Measurements from ENCODE around the gene ZNF280D.

Gene ZNF280D

DNA sequence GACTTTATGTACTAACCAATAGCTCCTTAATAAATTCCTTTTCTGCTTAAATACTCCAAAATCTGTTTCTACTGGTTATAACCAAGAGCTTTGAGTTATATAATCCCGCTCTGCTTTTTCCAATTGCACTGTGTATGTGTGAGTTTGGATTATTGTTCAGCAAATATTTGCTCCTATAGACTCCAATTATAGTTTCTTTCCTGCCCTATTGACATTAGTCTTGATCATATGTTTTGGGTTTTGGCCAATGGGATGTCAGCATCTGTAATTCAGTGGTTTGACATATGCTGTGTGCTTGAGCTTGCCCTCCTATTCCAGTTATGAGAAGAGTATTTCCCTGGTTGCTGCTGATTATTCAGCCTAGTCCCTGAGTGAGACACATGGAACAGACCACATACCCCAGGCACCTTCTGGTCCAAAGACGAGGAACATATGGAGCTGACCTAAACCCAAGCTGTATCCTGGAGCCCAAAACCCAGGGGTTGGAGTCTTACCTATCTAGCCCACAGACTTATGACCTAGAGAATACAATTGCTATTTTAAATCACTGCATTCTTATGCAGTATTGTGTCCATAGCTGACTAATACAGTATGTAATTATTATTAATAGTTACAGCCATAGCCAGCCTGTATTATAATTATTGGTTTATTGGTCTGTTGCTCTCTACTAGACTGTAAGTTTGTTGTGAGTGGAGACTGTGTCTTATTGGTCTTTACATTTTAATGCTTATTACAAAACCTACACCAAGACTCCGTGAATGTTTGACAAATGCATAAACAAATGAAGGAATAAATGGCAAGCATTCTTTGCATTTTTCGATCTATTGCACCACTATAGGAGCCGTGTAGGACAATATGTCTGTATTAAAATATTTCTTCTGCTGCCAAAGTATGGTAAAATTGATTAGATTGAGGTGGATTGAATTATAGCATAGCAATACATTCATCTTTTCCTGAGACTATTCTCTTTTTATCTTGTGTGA lies 11.7 kb upstream of the ZNF280D start:
- Histone ChIP-seq H3K36me3 (ENCODE audit: control insufficient read depth, insufficient read depth, low read length, severe bottlenecking) (no peaks in the 10 kb centered on the region), H3K4me3 (ENCODE audit: low read length) (no peak overlapping the region), H3K4me1 (ENCODE audit: control insufficient read depth, insufficient read depth, low read length) (peaks cover 61% of the 10 kb centered on the region), H3K9me3 (ENCODE audit: control insufficient read depth, low read length) (peaks cover 5% of the 10 kb centered on the region), H3K27me3 (replicated peaks; ENCODE audit: control insufficient read depth, insufficient read depth, low read length) (no peaks in the 10 kb centered on the region), H3K9ac (ENCODE audit: low read length) (no peak overlapping the region)
- DNase-seq (ENCODE audit: low read depth), result peak; percentile 28

DNA sequence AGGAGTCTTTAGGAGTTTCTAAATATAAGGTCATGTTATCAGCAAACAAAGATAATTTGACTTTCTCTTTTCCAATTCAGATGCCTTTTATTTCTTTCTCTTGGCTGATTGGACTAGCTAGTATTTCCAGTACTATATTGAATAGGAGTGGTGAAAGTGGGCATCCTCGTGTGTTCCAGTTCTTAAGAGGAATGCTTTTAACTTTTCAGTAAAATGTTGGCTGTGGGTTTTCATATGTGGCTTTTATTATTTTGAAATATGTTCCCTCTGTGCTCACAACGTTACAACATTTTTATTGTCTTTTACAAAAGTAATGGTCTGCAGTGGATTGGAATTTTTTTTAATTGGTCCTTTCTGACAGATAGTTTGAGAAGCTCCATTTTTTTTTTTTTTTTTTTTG lies 8.2 kb upstream of the ZNF280D start:
- Histone ChIP-seq H3K9ac (ENCODE audit: low read length) (peak overlapping the region; percentile 39), H3K27me3 (replicated peaks; ENCODE audit: control insufficient read depth, insufficient read depth, low read length) (no peaks in the 10 kb centered on the region), H3K4me3 (ENCODE audit: low read length) (no peak overlapping the region), H3K36me3 (ENCODE audit: control insufficient read depth, insufficient read depth, low read length, severe bottlenecking) (no peaks in the 10 kb centered on the region), H3K4me1 (ENCODE audit: control insufficient read depth, insufficient read depth, low read length) (peaks cover 44% of the 10 kb centered on the region), H3K9me3 (ENCODE audit: control insufficient read depth, low read length) (peaks cover 5% of the 10 kb centered on the region)
- no peak for DNase-seq (ENCODE audit: low read depth)

DNA sequence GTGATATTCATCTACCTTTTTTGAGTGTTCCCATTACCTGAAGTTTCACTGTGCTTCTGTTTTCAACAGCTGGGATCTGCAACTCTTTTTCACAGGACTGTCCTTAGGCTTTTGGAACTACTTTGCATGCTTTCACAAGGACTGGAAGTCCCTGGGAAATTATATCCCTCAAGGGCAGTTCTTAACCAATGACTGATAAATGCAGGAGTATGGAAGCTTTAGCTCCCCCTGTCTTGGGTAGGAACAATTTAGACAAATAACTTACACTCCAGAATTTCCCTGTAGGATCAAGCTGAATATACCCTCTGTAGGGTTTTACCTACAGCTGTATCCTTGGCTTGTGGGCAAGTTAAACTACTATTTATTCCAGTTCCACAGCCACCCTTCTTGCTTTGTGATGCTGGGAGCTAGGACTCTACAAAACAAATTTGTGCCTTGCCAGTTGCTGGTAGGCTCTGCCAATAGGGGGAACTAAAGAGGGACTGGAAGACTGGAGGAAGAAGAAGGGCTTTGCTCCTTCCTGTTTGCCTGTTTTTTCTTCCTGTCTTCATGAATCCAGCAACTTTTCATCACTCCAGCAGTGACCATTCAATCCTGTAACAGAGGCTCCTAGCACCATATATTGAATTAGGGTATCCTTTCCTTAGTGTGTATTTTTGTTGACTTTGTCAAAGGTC lies 6.8 kb upstream of the ZNF280D start:
- Histone ChIP-seq H3K4me3 (ENCODE audit: low read length) (no peak overlapping the region), H3K4me1 (ENCODE audit: control insufficient read depth, insufficient read depth, low read length) (peaks cover 36% of the 10 kb centered on the region), H3K9ac (ENCODE audit: low read length) (no peak overlapping the region), H3K27me3 (replicated peaks; ENCODE audit: control insufficient read depth, insufficient read depth, low read length) (no peaks in the 10 kb centered on the region), H3K9me3 (ENCODE audit: control insufficient read depth, low read length) (peaks cover 5% of the 10 kb centered on the region), H3K36me3 (ENCODE audit: control insufficient read depth, insufficient read depth, low read length, severe bottlenecking) (no peaks in the 10 kb centered on the region)
- no peak for DNase-seq (ENCODE audit: low read depth)

DNA sequence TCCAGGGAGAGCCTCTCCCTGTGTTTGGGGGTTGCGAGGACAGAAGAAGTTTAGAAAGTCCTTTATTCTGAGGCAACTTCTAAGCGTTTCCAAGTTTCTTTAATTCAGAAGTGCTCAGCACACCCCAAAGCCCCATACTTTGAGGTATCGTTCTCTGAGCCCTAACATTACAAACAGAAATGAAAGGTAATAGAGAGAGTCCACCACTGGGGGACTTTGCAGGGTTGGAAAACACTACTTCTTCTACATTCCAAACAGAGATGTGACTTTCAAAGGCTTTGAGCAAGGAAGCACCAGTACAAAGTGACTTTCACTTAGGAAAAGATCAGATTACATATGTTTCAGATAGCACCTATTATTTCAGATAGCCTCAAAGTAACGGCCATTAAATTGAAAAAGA lies 6.2 kb upstream of the ZNF280D start:
- no peak overlapping the region for H3K4me3 ChIP-seq (ENCODE audit: low read length)
- no peaks in the 10 kb centered on the region for H3K27me3 ChIP-seq (replicated peaks; ENCODE audit: control insufficient read depth, insufficient read depth, low read length)
- peaks cover 37% of the 10 kb centered on the region for H3K4me1 ChIP-seq (ENCODE audit: control insufficient read depth, insufficient read depth, low read length)
- H3K36me3 ChIP-seq (ENCODE audit: control insufficient read depth, insufficient read depth, low read length, severe bottlenecking), result no peaks in the 10 kb centered on the region
- DNase-seq (ENCODE audit: low read depth), result no peak
- H3K9me3 ChIP-seq (ENCODE audit: control insufficient read depth, low read length), result peaks cover 5% of the 10 kb centered on the region
- no peak overlapping the region for H3K9ac ChIP-seq (ENCODE audit: low read length)

DNA sequence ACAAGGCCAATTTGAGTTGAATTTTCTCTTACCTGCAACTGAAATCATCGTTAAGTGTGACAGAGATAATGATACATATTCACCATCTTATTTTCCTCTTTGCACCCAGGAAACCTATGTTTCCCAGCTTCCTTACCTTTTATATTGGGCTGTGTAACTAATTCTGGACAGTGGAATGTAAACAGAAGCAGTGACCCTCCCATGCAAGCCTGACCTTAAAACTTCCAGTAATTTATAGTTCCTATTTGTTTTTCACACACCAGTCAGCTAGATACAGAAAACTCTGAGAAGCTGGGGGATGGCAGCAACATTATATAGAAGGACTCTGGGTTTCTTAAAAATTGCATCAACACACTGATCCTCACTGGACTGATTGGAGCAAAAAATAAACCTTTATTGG lies 4.5 kb upstream of the ZNF280D start:
- Histone ChIP-seq H3K36me3 (ENCODE audit: control insufficient read depth, insufficient read depth, low read length, severe bottlenecking) (no peaks in the 10 kb centered on the region), H3K9me3 (ENCODE audit: control insufficient read depth, low read length) (peaks cover 5% of the 10 kb centered on the region), H3K4me3 (ENCODE audit: low read length) (no peak overlapping the region), H3K4me1 (ENCODE audit: control insufficient read depth, insufficient read depth, low read length) (peaks cover 43% of the 10 kb centered on the region), H3K9ac (ENCODE audit: low read length) (no peak overlapping the region), H3K27me3 (replicated peaks; ENCODE audit: control insufficient read depth, insufficient read depth, low read length) (no peaks in the 10 kb centered on the region)
- no peak for DNase-seq (ENCODE audit: low read depth)

DNA sequence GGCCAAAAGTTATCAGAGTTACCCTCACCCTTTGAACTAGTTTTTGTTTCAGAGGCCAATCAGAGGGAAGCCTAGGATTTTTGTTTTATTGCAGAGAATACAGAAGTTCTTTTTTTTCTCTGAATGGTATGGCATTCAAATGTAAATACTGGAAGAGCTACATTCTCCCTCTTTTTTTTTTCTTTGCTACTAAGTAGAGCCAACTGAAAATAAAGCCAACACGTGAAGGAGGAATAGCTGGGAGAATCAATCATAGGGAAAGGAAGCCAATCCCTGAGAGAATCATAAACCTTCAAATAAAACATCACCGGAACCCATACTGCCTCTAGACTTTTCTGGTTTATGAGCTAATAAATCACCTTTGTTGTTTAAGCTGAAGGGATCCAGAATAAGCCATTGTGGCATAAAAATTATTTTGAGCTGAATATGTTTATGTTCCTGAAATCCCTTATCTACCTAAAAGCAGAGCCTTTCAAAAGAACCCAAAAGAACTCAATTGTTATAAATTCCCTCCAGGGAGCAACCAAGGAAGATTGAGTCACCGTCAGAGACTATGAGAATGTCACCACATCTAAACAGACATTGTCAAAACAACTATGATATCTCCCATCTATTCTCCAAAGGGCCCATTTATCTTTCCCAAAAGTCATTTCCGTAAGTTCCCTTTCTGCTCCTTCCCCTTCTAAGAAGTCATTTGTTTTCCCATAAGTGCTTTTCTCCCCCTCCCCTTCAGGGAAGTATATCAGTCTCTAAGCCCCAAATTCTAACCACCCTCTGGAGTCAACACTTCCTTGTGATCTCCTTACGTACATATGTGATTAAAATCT lies 3.8 kb upstream of the ZNF280D start:
- H3K9ac ChIP-seq (ENCODE audit: low read length), result no peak overlapping the region
- no peak for DNase-seq (ENCODE audit: low read depth)
- H3K9me3 ChIP-seq (ENCODE audit: control insufficient read depth, low read length), result peaks cover 5% of the 10 kb centered on the region
- H3K27me3 ChIP-seq (replicated peaks; ENCODE audit: control insufficient read depth, insufficient read depth, low read length), result no peaks in the 10 kb centered on the region
- H3K36me3 ChIP-seq (ENCODE audit: control insufficient read depth, insufficient read depth, low read length, severe bottlenecking), result no peaks in the 10 kb centered on the region
- no peak overlapping the region for H3K4me3 ChIP-seq (ENCODE audit: low read length)
- H3K4me1 ChIP-seq (ENCODE audit: control insufficient read depth, insufficient read depth, low read length), result peaks cover 40% of the 10 kb centered on the region

DNA sequence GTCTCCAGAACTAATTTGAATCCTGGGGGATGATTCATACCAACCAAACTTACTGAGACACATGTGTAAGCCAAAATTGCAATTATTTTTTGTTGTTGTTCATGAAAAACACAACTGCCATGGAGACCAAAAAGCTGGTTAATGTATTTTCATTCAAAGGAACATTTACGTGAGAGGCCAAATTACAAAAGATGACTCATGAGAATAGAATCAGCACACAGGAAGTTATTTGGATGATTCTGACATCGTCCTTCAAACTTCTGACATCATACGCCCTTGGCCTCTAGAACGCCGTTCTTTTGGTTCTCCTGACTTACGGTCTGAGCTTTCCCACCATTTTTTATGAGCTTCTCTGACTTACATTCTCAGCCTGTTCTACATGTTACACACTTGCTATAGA lies 3.0 kb upstream of the ZNF280D start:
- Histone ChIP-seq H3K27me3 (replicated peaks; ENCODE audit: control insufficient read depth, insufficient read depth, low read length) (no peaks in the 10 kb centered on the region), H3K36me3 (ENCODE audit: control insufficient read depth, insufficient read depth, low read length, severe bottlenecking) (no peaks in the 10 kb centered on the region), H3K9ac (ENCODE audit: low read length) (no peak overlapping the region), H3K9me3 (ENCODE audit: control insufficient read depth, low read length) (peaks cover 5% of the 10 kb centered on the region), H3K4me1 (ENCODE audit: control insufficient read depth, insufficient read depth, low read length) (peaks cover 41% of the 10 kb centered on the region), H3K4me3 (ENCODE audit: low read length) (no peak overlapping the region)
- DNase-seq (ENCODE audit: low read depth), result peak; percentile 25

DNA sequence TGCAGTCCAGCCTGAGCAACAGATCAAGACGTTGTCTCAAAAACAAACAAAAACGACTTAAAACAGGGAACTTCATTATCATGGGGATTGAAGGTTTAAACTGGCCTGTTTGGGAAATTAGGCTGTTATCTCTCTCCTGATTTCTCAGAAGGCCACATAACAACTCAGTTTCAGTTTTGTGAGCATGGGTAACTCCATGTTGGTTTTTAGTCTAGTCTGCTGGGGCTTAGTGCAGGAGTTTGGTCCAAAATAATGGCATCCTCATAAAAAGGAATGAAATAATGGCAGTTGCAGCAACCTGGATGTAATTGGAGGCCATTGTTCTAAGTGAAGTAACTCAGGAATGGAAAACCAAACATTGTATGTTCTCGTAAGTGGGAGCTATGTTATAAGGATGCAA lies 2.3 kb upstream of the ZNF280D start:
- no peak for DNase-seq (ENCODE audit: low read depth)
- no peaks in the 10 kb centered on the region for H3K27me3 ChIP-seq (replicated peaks; ENCODE audit: control insufficient read depth, insufficient read depth, low read length)
- no peak overlapping the region for H3K4me3 ChIP-seq (ENCODE audit: low read length)
- peaks cover 5% of the 10 kb centered on the region for H3K9me3 ChIP-seq (ENCODE audit: control insufficient read depth, low read length)
- H3K36me3 ChIP-seq (ENCODE audit: control insufficient read depth, insufficient read depth, low read length, severe bottlenecking), result no peaks in the 10 kb centered on the region
- H3K4me1 ChIP-seq (ENCODE audit: control insufficient read depth, insufficient read depth, low read length), result peaks cover 43% of the 10 kb centered on the region
- H3K9ac ChIP-seq (ENCODE audit: low read length), result no peak overlapping the region

DNA sequence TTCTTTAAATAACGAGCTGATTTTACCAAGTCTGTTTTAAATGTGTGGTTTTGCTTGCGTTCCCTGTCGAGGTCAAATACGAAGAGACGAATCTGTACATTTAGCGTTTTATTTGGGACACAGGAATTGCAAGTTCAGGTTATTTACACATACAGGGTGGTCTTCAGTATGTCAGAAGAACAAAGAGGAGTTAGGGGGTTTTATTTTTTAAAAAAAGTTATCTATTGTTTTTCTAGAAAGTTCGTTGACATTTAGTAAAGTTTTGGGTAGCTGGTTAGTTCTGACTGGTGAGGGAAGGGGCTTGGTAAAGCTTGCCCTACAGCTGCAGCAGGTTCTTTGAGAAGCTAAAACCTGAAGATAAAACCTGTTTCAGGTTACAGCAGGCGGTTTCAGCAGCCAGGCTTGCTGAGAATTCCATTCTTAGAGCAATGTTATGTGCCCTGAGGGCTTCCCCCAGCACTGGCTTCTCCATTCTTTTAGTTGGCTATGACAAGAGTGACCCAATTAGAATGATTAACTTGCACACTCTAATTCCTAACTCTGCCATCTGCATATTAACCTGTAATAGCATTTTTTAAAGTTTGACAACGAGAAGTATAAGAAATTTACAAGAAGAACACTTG lies 815 bp upstream of the ZNF280D start:
- Histone ChIP-seq H3K9ac (ENCODE audit: low read length) (peak overlapping the region; percentile 92), H3K9me3 (ENCODE audit: control insufficient read depth, low read length) (no peaks in the 10 kb centered on the region), H3K36me3 (ENCODE audit: control insufficient read depth, insufficient read depth, low read length, severe bottlenecking) (no peaks in the 10 kb centered on the region), H3K4me1 (ENCODE audit: control insufficient read depth, insufficient read depth, low read length) (peaks cover 57% of the 10 kb centered on the region), H3K4me3 (ENCODE audit: low read length) (peak overlapping the region; percentile 84), H3K27me3 (replicated peaks; ENCODE audit: control insufficient read depth, insufficient read depth, low read length) (no peaks in the 10 kb centered on the region)
- no peak for DNase-seq (ENCODE audit: low read depth)

DNA sequence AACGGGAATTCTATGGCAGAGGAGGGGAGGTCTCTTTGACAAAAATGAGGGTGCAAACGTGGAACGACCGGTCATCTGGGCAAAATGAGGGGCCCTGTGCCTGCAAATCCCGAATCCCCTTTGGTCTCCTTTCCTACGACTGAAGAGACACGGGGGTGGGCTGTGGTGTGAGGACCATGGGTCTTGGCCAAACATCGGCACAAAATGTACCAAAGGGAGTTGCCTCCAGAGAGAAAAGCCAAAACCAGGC lies 498 bp downstream of the ZNF280D start:
- DNase-seq (ENCODE audit: low read depth), result no peak
- Histone ChIP-seq H3K36me3 (ENCODE audit: control insufficient read depth, insufficient read depth, low read length, severe bottlenecking) (no peaks in the 10 kb centered on the region), H3K27me3 (replicated peaks; ENCODE audit: control insufficient read depth, insufficient read depth, low read length) (no peaks in the 10 kb centered on the region), H3K9ac (ENCODE audit: low read length) (peak overlapping the region; percentile 92), H3K9me3 (ENCODE audit: control insufficient read depth, low read length) (no peaks in the 10 kb centered on the region), H3K4me1 (ENCODE audit: control insufficient read depth, insufficient read depth, low read length) (peaks cover 64% of the 10 kb centered on the region), H3K4me3 (ENCODE audit: low read length) (peak overlapping the region; percentile 84)

Data from adipocyte (in vitro differentiated cells).